HCEC 1CT (cell line): ENCODE data around the gene PRM1.
A peak's percentile ranks its signal among the peaks of the same experiment; 100 is the strongest.
"Not testable (repeated sequence)": the region's sequence is repeated elsewhere in the genome, so short reads cannot be mapped to it uniquely, and the experiment has no call there.

Experiments used
- DNase-seq: peaks from one replicate; pipeline ENCODE4 v3.0.0-alpha.2; 2017

Gene PRM1

GRCh38 chr16:11296706-11297491 is 15.8 kb upstream of the PRM1 start:
- no peak for DNase-seq

- no peak for DNase-seq
These were observed 15.2 kb upstream of the PRM1 start for GRCh38 chr16:11296351-11296705.

GRCh38 chr16:11295672-11296071 is 14.5 kb upstream of the PRM1 start:
- no peak for DNase-seq

DNA sequence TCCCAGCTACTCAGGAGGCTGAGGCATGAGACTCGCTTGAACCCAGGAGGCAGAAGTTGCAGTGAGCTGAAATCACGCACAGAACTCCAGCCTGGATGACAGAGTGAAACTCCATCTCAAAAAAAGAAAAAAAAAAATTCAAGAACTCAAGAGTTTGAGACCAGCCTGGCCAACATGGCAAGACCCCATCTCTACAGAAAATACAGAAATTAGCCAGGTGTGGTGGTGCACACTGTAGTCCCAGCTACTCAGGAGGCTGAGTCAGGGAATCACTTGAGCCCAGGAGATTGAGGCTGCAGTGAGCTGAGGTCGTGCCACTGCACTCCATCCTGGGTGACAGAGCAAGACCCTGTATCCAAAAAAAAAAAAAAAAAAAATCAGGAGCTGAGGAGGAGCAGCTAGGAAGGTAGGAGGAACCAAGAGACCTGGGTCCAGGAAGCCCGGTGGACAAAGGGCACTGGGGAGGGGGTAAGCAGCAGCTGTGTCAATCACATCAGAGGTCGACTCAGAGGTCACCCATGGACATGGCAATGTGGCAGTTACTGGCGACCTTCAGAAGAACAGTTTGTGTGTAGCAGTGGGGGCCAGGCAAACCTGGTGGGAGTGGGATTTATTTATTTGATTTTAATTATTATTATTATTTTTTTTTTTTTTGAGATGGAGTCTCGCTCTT is 11.1 kb upstream of the PRM1 start:
- no peak for DNase-seq

DNA sequence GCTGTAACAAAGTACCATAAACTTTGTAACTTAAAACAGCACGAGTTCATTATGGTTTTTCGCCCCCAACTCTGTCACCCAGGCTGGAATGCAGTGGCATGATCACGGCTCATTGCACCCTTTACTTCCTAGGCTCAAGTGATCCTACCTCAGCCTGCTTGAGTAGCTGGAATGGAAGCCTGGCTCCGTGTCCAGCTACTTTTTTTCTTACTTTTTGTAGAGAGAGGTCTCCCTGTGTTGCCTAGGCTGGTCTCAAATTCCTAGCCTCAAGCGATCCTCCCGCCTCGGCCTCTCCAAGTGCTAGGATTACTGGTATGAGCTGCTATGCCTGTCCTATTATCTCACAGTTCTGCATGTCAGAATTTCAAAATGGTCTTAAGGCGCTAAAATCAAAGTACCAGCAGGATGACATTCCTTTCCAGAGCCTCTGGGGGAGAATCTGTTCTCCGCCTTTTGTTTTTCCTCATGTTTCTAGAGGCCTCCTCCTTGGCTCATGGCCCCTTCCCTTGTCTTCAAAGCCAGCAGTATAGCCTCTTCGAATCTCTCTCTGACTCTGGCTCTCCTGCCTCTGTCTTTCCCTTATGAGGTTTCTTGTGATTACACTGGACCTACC is 10.1 kb upstream of the PRM1 start:
- DNase-seq: no peak

DNA sequence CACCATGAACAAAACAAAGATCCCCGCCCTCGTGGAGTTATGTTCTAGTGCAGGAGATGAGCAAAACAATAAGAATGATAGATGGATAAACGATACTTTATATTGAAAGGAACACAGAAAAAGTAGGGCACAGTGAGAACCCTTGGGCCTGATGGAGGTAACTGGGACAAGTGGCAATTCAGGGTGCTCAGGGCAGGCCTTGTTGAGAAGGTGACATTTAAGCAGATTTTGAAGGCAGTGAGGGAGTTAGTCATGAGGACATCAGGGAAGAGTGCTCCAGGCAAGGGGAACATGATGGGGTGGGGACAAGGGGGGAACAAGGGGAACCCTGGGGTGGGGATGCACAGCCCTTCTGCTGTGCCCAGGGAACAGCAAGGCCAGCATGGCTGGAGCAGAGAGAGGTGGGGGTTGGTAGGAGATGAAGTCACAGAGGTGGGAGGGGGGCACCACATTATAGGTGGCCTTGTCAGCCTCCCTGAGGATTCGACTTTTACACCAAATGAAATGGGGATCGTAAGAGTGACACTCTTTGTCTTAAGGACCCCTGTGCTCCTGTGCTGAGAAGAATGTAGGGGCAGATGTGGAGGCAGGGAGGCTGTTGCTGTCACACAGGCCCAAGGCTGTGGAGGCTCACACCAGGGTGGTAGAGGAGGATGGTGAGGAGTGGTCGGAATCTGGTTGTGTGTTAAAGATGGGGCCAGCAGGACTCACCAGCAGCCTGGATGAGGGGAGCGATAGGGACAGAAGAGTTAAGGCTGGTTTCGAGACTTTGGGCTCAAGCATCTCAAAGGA is 9.2 kb upstream of the PRM1 start:
- DNase-seq: no peak

DNA sequence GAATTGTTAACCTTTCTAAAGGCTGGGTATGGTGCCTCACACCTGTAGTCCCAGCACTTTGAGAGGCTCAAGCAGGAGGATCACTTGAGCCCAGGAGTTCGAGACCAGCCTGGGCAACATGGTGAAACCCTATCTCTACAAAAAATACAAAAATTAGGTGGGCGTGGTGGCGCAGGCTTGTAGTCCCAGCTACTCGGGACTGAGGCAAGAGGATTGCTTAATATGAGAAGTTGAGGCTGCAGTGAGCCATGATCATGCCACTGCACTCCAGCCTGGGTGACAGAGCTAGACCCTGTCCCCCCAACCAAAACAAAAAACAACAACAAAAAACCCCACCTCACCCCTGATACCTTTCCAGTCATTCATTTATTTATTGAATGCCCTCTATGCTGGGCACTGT is 8.6 kb upstream of the PRM1 start:
- DNase-seq: not testable (repeated sequence)

DNA sequence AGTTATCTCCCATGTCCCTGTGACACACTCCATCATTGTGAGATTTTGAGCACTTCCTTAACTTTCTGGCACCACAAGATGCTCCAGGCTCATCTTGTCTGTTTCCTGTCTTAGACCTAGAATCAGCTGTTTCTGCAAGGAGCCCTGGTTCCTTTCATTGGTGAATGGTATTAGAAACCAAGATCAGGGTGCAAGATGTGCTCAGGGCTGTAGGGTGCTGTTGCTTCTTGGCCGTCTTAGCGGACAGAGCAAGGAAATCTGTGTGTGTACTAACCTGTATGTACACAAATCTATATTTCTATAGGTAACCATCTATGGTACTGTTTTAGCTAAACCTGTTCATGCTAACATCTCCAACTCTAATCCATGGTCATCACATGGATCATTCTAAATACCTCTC is 8.1 kb upstream of the PRM1 start:
- no peak for DNase-seq

DNA sequence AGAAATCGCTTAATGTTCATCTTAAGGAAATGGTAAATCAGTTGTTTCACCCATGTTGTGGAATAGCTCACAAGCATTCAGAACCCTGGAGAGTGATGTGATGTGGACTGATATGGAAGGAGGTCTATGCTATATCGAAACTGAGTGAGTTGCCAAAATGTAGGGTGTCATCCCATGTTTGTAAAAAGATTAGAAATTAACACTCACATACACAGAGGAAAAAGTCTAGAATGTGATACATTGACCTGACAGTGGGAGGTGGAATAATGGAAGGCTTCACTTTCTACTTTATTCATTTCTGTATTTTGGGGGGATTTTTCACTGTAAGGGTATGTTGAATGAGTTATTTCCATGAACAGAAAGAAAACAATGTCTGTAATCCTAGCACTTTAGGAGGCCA is 4.7 kb upstream of the PRM1 start:
- DNase-seq: no peak

- DNase-seq: peak; percentile 3
These were observed 2.7 kb upstream of the PRM1 start for GRCh38 chr16:11283820-11284248.

DNA sequence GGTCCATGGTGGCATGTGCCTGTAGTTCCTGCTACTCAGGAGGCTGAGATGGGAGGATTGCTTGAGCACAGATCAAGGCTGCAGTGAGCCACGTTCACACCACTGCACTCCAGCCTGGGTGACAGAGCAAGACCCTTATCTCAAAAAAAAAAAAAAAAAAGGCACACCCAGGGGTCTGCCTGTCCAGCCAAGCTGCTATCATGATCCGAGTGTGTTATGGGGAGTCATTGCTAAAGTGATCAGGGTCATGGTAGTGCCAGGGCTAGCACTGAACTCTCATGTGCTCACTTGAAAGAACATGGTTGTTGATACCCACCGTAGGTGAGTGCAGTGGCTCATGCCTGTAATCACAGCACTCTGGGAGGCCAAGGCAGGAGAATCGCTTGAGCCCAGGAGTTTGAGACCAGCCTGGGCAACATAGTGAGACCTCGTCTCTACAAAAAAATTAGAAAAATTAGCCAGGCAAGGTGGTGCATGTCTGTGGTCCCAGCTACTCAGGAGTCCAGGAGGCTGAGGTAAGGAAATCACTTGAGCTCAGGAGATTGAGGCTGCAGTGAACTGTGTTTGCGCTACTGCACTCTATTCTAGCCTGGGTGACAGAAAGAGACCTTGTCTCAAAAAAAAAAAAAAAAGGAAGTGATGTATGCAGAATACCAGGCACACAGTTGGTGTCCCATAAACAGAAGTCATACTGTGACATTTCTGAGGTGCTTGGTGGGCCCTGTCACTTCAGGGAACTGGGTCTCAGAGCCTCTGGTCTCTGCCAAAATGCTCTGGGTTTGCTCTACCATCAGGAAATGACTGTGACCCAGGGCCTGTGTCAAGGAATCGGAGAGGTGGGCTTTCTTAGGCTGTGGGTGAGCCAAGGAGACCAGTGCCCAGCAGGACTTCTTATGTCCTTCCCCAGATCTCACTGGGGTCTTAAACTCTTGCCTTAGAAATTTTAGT is 2.2 kb downstream of the PRM1 start:
- DNase-seq: no peak

DNA sequence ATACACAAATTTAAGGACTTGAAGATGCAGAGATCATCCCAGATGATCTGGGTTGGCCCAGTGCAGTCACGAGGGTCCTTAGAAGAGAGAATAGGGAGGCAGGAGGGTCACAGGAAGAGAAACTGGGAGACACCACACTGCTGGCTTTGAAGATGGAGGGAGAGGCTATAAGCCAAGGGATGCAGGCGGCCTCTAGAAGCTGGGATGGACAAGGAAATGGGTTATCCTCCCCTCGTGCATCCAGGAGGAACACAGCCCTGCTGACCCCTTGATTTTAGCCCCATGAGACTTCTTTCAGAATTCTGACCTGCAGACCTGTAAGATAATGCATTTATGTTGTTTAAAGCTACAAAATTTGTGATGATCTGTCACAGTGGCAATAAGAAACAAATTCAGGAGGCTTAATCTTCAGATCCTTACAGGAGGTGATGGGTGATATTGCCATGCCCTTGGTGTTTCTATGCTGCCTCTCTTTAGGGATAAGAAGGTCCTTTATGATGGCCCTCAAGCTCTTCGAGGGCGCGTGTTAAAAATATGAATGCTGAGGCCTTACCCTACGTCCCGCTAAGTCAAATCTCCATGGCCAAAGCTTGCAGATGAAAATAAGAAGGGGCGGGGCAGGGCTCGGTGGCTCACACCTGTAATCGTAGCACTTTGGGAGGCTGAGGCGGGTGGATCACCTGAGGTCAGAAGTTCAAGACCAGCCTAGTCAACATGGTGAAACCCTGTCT is 3.4 kb downstream of the PRM1 start:
- DNase-seq: no peak

DNA sequence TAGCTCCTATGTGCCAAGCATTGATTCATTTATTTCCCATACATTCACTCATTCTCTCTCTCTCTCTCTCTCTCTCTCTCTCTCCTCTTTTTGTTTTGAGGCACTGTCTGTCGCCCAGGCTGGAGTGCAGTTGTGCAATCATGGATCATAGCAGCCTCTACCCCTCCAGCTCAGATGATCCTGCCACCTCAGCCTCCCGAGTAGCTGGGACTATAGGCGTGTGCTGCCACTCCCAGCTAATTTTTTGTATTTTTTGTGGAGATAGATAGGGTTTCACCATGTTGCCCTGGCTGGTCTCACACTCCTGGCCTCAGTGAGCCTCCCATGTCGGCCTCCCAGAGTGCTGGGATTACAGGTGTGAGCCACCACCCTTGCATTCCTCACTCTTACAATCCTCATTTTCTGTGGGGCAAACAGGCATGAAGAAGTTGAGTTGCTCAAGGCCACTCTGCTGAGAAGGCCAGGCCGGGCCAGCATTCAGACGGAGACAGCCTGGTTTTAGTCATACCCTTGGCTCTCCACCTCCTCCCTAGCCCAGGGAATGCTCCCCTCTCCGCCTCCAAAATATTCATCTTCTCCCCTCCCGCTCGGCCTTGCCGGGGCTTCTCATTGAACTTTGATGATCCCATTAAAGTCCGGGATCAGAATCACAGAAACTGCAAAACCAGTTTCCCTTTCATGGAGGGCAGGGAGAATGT is 4.1 kb downstream of the PRM1 start:
- no peak for DNase-seq

GRCh38 chr16:11276143-11276895 is 4.8 kb downstream of the PRM1 start, which contains the start of gene PRM2:
Gene PRM2, minus strand, starts transcription at chr16:11276480. Its CDS starts 110 bp downstream, at chr16:11276370.
- no peak for DNase-seq

DNA sequence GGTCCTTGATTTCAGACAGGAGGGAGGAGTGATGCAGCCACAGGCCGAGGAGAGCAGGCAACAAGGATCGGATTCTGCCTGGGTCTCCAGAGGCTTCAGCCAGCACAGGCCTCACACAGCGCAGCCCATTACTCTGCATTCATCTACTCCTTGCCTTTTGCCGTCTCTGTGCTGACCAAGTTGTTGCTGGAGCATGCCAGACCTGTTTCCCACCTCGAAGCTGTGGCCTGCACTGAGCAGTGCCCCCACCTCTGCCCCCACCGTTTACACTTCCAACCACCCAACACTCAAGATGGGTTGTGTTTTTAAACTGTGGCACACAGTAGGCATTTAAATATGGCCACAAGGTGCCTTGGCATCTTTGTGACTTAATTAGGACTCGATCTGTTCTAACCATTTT is 6.2 kb downstream of the PRM1 start:
- DNase-seq: no peak

DNA sequence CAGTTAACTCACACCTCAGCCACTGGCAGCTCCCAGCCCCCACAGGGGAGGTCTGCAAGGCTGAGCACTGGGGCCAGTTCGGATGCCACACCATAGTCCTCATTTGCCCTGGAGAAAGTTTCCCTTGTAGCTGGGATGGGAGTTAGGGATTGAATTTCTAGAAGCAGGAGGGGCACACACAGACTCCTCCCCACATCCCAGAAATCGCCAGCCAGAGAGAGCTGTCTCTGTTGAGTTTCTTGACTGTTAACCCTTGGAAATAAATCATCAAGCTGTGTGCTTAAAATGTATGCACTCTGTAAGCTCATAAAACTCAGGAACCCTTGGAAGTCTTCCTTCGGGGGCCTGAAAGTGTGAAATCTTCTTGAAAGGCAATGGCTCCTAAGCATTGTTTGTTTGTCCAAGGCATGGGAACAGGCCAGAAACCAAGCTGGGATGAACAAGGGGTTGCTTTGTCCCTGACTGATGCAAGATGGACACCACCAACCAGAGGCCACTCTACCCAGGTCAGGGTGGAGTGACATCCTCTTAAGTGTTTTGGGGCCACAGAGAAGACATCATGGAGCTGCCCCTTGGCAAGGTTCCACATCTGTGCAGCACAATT is 7.3 kb downstream of the PRM1 start:
- no peak for DNase-seq

- no peak for DNase-seq
These were observed 8.0 kb downstream of the PRM1 start, which contains the start of gene PRM3 for GRCh38 chr16:11272921-11273720. Gene PRM3, minus strand, starts transcription at chr16:11273629. Its CDS starts 34 bp downstream, at chr16:11273595.

DNA sequence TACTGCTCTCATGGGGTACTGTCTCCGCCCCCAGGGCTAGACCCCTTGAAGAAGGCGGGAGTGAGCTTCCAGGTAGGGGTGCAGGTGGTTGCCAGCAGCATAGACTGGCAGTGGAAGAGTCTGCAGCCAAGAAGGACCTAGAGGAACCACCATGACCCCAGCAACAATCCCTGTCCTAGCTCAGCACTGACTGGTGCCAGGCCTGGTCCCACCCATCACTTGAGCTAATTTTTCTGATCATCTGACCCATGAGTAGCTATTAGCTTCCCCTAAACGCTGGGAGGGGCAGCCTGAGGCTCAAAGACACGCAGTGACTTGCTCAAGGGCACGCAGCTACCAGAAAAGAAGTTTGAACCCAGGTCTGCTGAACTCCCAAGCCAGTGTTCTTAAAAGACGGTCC is 8.6 kb downstream of the PRM1 start:
- DNase-seq: no peak

GRCh38 chr16:11271610-11272009 is 9.5 kb downstream of the PRM1 start:
- no peak for DNase-seq
